NCI-H2107 (cell line): ENCODE results near the gene DDIAS.
"Not testable (repeated sequence)": the region's sequence is repeated elsewhere in the genome, so short reads cannot be mapped to it uniquely, and the experiment has no call there.

ENCODE experiments used
- DNase-seq: peaks from one replicate; lab custom pipeline; 2025; lab: John Stamatoyannopoulos, UW

DDIAS gene

GRCh38 chr11:82927264-82927880 is 25.8 kb downstream of the DDIAS start:
- peak; percentile 39 for DNase-seq

GRCh38 chr11:82929121-82929520 is 27.6 kb downstream of the DDIAS start:
- no peak for DNase-seq

- no peak for DNase-seq
Measured at GRCh38 chr11:82930229-82930628, 28.7 kb downstream of the DDIAS start.

GRCh38 chr11:82930734-82931133 is 29.2 kb downstream of the DDIAS start:
- no peak for DNase-seq

GRCh38 chr11:82932564-82932963 is 31.0 kb downstream of the DDIAS start:
- DNase-seq = no peak

GRCh38 chr11:82936261-82936660 is 34.7 kb downstream of the DDIAS start:
- no peak for DNase-seq

GRCh38 chr11:82937554-82937953 is 36.0 kb downstream of the DDIAS start:
- no peak for DNase-seq

- no peak for DNase-seq
Measured at GRCh38 chr11:82939456-82939855, 37.9 kb downstream of the DDIAS start.

GRCh38 chr11:82942376-82942775 is 40.8 kb downstream of the DDIAS start:
- no peak for DNase-seq

GRCh38 chr11:82943430-82943829 is 41.9 kb downstream of the DDIAS start:
- not testable (repeated sequence) for DNase-seq

- no peak for DNase-seq
Measured at GRCh38 chr11:82944198-82944597, 42.7 kb downstream of the DDIAS start.

- not testable (repeated sequence) for DNase-seq
Measured at GRCh38 chr11:82945041-82945440, 43.5 kb downstream of the DDIAS start.

GRCh38 chr11:82945682-82946081 is 44.1 kb downstream of the DDIAS start:
- DNase-seq = no peak

GRCh38 chr11:82949352-82949751 is 47.8 kb downstream of the DDIAS start:
- DNase-seq = no peak

- not testable (repeated sequence) for DNase-seq
Measured at GRCh38 chr11:82950502-82950901, 49.0 kb downstream of the DDIAS start.

GRCh38 chr11:82955736-82956453 is 54.4 kb downstream of the DDIAS start:
- DNase-seq = not testable (repeated sequence)

GRCh38 chr11:82959987-82960778 is 58.6 kb downstream of the DDIAS start:
- DNase-seq = no peak

- DNase-seq = no peak
Measured at GRCh38 chr11:82960779-82961143, 59.2 kb downstream of the DDIAS start.

GRCh38 chr11:82962021-82962420 is 60.5 kb downstream of the DDIAS start:
- DNase-seq = not testable (repeated sequence)

GRCh38 chr11:82967381-82967780 is 65.8 kb downstream of the DDIAS start:
- no peak for DNase-seq

- DNase-seq = no peak
Measured at GRCh38 chr11:82969811-82970210, 68.3 kb downstream of the DDIAS start.

GRCh38 chr11:82970507-82971083 is 69.1 kb downstream of the DDIAS start:
- DNase-seq = not testable (repeated sequence)

GRCh38 chr11:82971519-82971946 is 70.0 kb downstream of the DDIAS start:
- DNase-seq = not testable (repeated sequence)
